Lung (tissue), 12 donors: ENCODE data around the gene CRYBA2. TPM values are rescaled to one million over a fixed set of nuclear protein-coding genes. Genes with fewer than 3 reads are reported as not detected.
A peak's percentile ranks its signal among the peaks of the same experiment; 100 is the strongest.

Experiments used
- ATAC-seq: fragments of 200-7000 bp; cut with Tn5 transposase; one replicate; pipeline ENCODE4 v1.9.1; 2020; ENCODE audit warnings: moderate number of reproducible peaks; ENCODE audit not compliant: insufficient read depth, low FRiP score
- DNase-seq, 3 donors: peaks; one replicate each; pipeline ENCODE4 v3.0.0-alpha.2; 2013 to 2017
- H3K27ac ChIP-seq, 2 donors: one replicate each; pipeline ENCODE4 v1.5.1; 2013; ENCODE audit warnings: mild to moderate bottlenecking in 2 of 2, moderate library complexity in 2 of 2, control low read depth in 1 of 2, inconsistent platforms in 1 of 2, low read depth in 1 of 2, low read length in 1 of 2
- H3K27me3 ChIP-seq, 3 donors: one replicate each; pipeline ENCODE4 v1.5.1; 2013; ENCODE audit warnings: low read length in 2 of 3; ENCODE audit not compliant: control insufficient read depth in 3 of 3, insufficient read depth in 3 of 3
- H3K36me3 ChIP-seq, 4 donors: one replicate each; pipeline ENCODE4 v1.5.1; 2013; ENCODE audit warnings: low read length in 4 of 4, mild to moderate bottlenecking in 1 of 4, moderate library complexity in 1 of 4; ENCODE audit not compliant: control insufficient read depth in 4 of 4, insufficient read depth in 4 of 4
- H3K4me1 ChIP-seq, 5 donors: one replicate each; pipeline ENCODE4 v1.5.1; 2013; ENCODE audit warnings: low read length in 5 of 5, mild to moderate bottlenecking in 2 of 5, moderate library complexity in 1 of 5; ENCODE audit not compliant: control insufficient read depth in 5 of 5, insufficient read depth in 5 of 5
- H3K4me3 ChIP-seq: one replicate; pipeline ENCODE4 v1.5.1; 2013; ENCODE audit warnings: mild to moderate bottlenecking, control low read depth, moderate library complexity
- H3K9ac ChIP-seq, 2 donors: one replicate each; pipeline ENCODE4 v1.5.1; 2013; ENCODE audit warnings: low read length in 2 of 2, control low read depth in 1 of 2; ENCODE audit not compliant: insufficient read depth in 1 of 2
- H3K9me3 ChIP-seq, 4 donors: one replicate each; pipeline ENCODE4 v1.5.1; 2013; ENCODE audit warnings: low read length in 3 of 4, mild to moderate bottlenecking in 1 of 4, moderate library complexity in 1 of 4; ENCODE audit not compliant: control insufficient read depth in 4 of 4, insufficient read depth in 3 of 4
- WGBS, 2 donors: extraction: QIAGEN DNeasy Blood & Tissue Kit; methylation state at CpG; one replicate each; pipeline ENCODE4 v1.1.7; 2013; 5-methylcytosine and 5-hydroxymethylcytosine counted together
- polyA plus RNA-seq, 2 donors: library from polyadenylated mRNA; stranded (reverse); fragments of 200-250 nt; gene quantifications; one replicate each; pipeline ENCODE4 v1.2.1, GENCODE V29; 2013
- total RNA-seq, 2 donors: library from RNA; depleted of rRNA in 1 of 2; stranded (reverse); fragments of >200 nt in 1 of 2; gene quantifications; one replicate each; pipeline ENCODE4 v1.2.1, GENCODE V29; 2014 to 2021
- TF ChIP-seq, protein P1 (sequence below): IDR thresholded peaks from 2 replicates; pipeline ENCODE4 v1.5.1; 2012; ENCODE audit warnings: mild to moderate bottlenecking; ENCODE audit errors: control extremely low read depth, extremely low read depth
- donor health status: control.
- donor health status: control.
- donor health status: Bipolar disorder and iron deficiency.
- donor health status: healthy.
- donor health status: DM: yes; HTN: yes; CAD: no.

CRYBA2 gene
- total and polyA plus RNA-seq, 4 donors: 0.08 TPM; not detected in 3

DNA sequence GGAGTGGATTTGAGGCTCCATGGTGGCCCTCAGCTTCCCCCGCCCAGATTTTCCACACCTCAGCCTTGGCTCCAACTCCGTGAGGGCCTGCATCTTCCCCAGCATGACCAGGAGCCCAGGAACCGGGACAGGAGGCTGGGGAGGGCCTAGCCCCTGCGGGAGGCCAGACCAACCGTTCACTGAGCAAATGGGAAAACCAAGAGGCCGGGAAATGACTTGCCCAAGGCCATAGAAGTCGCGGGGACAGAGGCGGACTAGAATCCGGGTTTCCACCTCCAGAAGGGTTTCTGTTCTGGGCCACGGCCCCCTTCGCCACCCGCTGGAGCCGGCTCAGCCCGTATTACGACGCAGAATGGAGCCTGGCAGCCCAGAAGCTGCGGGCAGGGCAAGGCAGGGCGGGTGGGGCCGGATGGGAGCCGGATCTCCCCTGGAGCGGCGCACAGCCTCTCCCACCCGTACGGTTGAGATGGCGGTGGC lies 7.9 kb upstream of the CRYBA2 start:
- 6 to 8% methylated on average over 22 to 26 of the region's 26 CpGs for WGBS, 2 donors

DNA sequence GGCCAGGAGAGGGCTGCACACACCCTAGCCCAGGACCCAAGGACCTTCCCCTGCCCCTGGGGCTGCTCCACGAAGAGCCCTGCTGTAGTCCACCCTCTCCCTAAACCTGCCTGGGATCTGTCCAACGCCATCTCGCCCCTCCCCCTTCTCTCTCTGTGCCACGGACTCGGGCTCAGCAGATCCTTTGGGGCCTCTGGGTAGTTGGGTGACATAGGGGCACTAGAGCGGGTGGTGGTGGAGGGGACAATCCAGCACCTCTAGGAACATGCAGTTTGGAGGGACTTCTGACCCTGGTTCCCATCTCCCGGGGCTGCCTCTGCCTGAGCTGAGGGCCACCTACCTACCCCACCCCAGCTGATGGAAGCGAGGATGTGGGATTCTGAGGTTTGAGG lies 7.3 kb upstream of the CRYBA2 start:
- DNase-seq (no peak), ATAC-seq (no peak)
- Histone ChIP-seq H3K36me3 (no peaks in the 10 kb centered on the region), H3K4me3 (no peak overlapping the region), H3K27ac (peak overlapping the region in 1 of 2 donors; percentile 26), H3K27me3 (peaks cover 0 to 81% (median 48%) of the 10 kb centered on the region in 3 donors), H3K9me3 (peaks cover 0 to 2% (median 0%) of the 10 kb centered on the region in 4 donors), H3K9ac (no peak overlapping the region), H3K4me1 (peaks cover 0 to 17% (median 4%) of the 10 kb centered on the region in 5 donors)
- 10 to 25% methylated on average over 8 of the region's 8 CpGs for WGBS, 2 donors
- TF ChIP-seq, protein P1, sequence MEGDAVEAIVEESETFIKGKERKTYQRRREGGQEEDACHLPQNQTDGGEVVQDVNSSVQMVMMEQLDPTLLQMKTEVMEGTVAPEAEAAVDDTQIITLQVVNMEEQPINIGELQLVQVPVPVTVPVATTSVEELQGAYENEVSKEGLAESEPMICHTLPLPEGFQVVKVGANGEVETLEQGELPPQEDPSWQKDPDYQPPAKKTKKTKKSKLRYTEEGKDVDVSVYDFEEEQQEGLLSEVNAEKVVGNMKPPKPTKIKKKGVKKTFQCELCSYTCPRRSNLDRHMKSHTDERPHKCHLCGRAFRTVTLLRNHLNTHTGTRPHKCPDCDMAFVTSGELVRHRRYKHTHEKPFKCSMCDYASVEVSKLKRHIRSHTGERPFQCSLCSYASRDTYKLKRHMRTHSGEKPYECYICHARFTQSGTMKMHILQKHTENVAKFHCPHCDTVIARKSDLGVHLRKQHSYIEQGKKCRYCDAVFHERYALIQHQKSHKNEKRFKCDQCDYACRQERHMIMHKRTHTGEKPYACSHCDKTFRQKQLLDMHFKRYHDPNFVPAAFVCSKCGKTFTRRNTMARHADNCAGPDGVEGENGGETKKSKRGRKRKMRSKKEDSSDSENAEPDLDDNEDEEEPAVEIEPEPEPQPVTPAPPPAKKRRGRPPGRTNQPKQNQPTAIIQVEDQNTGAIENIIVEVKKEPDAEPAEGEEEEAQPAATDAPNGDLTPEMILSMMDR: no peak

More for the DNA sequence above, 7.9 kb upstream of the CRYBA2 start:
- no peaks in the 10 kb centered on the region for H3K36me3 ChIP-seq
- ATAC-seq (no peak), DNase-seq (no peak)
- no peak overlapping the region for H3K4me3 ChIP-seq
- peaks cover 0 to 15% (median 4%) of the 10 kb centered on the region in 5 donors for H3K4me1 ChIP-seq
- H3K9me3 ChIP-seq: peaks cover 0 to 2% (median 0%) of the 10 kb centered on the region in 4 donors
- no peak overlapping the region for H3K9ac ChIP-seq
- peaks cover 0 to 76% (median 44%) of the 10 kb centered on the region in 3 donors for H3K27me3 ChIP-seq
- TF ChIP-seq, protein P1: no peak
- peak overlapping the region in 1 of 2 donors; percentile 62 for H3K27ac ChIP-seq

DNA sequence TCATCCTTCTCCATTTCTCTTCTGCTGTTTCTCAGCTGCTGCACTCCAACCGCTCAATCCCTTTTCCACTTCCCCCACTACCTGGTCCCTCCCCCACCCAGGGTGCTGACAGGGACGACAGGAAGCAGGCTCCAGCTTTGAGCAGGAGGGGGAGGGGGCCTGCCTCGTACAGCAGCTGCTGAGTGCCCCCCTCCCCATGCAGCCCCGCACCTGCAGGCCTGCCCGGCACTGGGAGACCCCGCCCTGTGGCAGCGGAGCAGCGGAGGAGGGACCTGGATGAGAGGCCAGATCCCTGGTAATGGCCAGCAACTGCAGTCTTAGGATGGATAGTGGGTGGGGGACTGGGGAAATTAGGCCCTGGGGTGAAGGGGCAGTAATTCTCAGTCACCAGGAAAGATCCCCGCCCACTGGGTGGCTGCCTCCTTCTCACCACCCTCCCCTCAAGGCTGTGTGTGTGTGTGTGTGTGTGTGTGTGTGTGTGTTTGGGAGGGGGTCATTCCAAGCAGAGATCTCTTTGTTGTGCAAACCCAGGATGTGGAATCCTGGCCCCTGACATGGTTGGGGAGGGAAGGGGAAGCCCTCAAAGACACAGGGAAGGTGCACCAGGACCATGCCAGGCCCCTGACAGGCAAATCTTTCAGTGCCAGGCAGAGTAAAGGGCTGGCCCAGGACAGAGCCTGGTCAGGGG lies 6.8 kb upstream of the CRYBA2 start:
- no peak overlapping the region for H3K27ac ChIP-seq
- DNase-seq (no peak), ATAC-seq (no peak)
- no peaks in the 10 kb centered on the region for H3K36me3 ChIP-seq
- TF ChIP-seq, protein P1: no peak
- peaks cover 0 to 85% (median 54%) of the 10 kb centered on the region in 3 donors for H3K27me3 ChIP-seq
- peaks cover 0 to 17% (median 4%) of the 10 kb centered on the region in 5 donors for H3K4me1 ChIP-seq
- H3K9ac ChIP-seq: no peak overlapping the region
- peaks cover 0 to 2% (median 0%) of the 10 kb centered on the region in 4 donors for H3K9me3 ChIP-seq
- WGBS, 2 donors: 19 to 20% methylated on average over 9 of the region's 9 CpGs
- H3K4me3 ChIP-seq: no peak overlapping the region
